ENCODE data around the gene DHRS3. TPM values are rescaled to one million over a fixed set of nuclear protein-coding genes. Genes with fewer than 3 reads are reported as not detected.
"Not testable (repeated sequence)": the region's sequence is repeated elsewhere in the genome, so short reads cannot be mapped to it uniquely, and the experiment has no call there.

The DHRS3 gene
- total RNA-seq, 4 donors from 2014 or later: 175 to 342 (median 227) TPM

- TF ChIP-seq CTCF (IDR thresholded peaks at IDR 0.05): no peak
- DNase-seq (ENCODE audit: low spot score) (no peak), ATAC-seq (ENCODE audit: low FRiP score) (no peak)
Observed at GRCh38 chr1:12542138-12542465, 75.9 kb downstream of the DHRS3 start.

GRCh38 chr1:12541274-12542137, 76.5 kb downstream of the DHRS3 start:
- no peak for TF ChIP-seq CTCF (IDR thresholded peaks at IDR 0.05)
- no peak for DNase-seq (ENCODE audit: low spot score)
- ATAC-seq (ENCODE audit: low FRiP score): no peak

- TF ChIP-seq CTCF (IDR thresholded peaks at IDR 0.05): no peak
- ATAC-seq (ENCODE audit: low FRiP score) (no peak), DNase-seq (ENCODE audit: low spot score) (no peak)
Observed at GRCh38 chr1:12540580-12541273, 77.3 kb downstream of the DHRS3 start.

GRCh38 chr1:12539705-12540579, 78.1 kb downstream of the DHRS3 start:
- peak; percentile 77 for ATAC-seq (ENCODE audit: low FRiP score)
- DNase-seq (ENCODE audit: low spot score): no peak
- TF ChIP-seq CTCF (IDR thresholded peaks at IDR 0.05): no peak

- ATAC-seq (ENCODE audit: low FRiP score): no peak
- TF ChIP-seq CTCF (IDR thresholded peaks at IDR 0.05): no peak
- DNase-seq (ENCODE audit: low spot score): no peak
Observed at GRCh38 chr1:12539320-12539704, 78.7 kb downstream of the DHRS3 start.

- ATAC-seq (ENCODE audit: low FRiP score); DNase-seq (ENCODE audit: low spot score): not testable (repeated sequence)
Observed at GRCh38 chr1:12538536-12538935, 79.5 kb downstream of the DHRS3 start.

- no peak for TF ChIP-seq CTCF (IDR thresholded peaks at IDR 0.05)
- DNase-seq (ENCODE audit: low spot score) (no peak), ATAC-seq (ENCODE audit: low FRiP score) (no peak)
Observed at GRCh38 chr1:12537906-12538461, 80.0 kb downstream of the DHRS3 start.
